ENCODE results near the gene BAG1.

DNA sequence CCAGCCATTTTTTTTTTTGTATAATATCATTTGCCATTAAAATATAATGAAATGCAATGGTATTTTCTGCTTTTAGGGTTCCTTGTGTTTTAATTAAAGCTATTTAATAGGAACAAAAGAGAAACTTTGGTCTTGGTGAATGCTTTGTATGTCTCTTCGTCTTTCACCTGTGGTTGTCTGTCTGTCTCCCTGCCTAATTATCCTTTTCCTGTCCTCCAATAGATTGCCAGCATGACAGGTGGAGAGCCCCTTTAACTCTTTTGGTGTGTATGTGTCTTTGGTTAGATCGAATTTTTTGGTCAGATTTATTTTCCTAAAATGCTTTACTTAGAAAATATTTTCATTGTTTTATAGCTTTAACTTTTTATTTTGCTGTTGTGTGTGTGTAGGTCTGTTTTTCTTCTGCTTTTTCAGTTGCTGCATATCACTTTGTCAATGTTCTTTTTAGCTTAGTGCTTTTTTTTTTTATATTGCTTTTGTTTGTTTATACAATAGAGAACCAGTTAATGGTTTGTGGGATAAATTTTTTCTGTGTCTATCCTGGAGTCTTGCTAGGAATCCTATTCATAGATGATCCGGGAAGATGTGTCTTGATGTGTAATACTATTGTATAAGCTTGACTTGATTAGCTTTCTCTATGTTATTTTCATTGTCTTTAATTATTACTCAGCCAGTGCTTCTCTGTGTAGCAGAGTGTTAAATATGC is 8.9 kb upstream of the BAG1 start:
- TF ChIP-seq POLR2A (IDR thresholded peaks at IDR 0.05; ENCODE audit: low read depth, low read length): no peak
- no peak for TF ChIP-seq TAF1 (IDR thresholded peaks at IDR 0.05; ENCODE audit: borderline replicate concordance, low read depth, low read length)
- no peak for TF ChIP-seq POLR2AphosphoS5 (IDR thresholded peaks at IDR 0.05; ENCODE audit: low read depth, low read length)

Data from GM12892 (cell line).